HG03103 (cell line): ENCODE results near the gene KCNJ18.
"Not testable (repeated sequence)": the region's sequence is repeated elsewhere in the genome, so short reads cannot be mapped to it uniquely, and the experiment has no call there.

Experiments used
- ATAC-seq: cut with Tn5 transposase; IDR thresholded peaks from one replicate; pipeline ENCODE4 v1.9.1; 2021; ENCODE audit warnings: low read depth; ENCODE audit not compliant: unreplicated experiment

KCNJ18 gene

GRCh38 chr17:21719511-21720226 lies 27.3 kb downstream of the KCNJ18 start:
- not testable (repeated sequence) for ATAC-seq

GRCh38 chr17:21720566-21720965 lies 28.2 kb downstream of the KCNJ18 start:
- not testable (repeated sequence) for ATAC-seq

- ATAC-seq = not testable (repeated sequence)
Observed at GRCh38 chr17:21722268-21722667, 29.9 kb downstream of the KCNJ18 start.

- not testable (repeated sequence) for ATAC-seq
Observed at GRCh38 chr17:21724216-21725006, 32.1 kb downstream of the KCNJ18 start.

- ATAC-seq = not testable (repeated sequence)
Observed at GRCh38 chr17:21731076-21731475, 38.8 kb downstream of the KCNJ18 start.

GRCh38 chr17:21733931-21734330 lies 41.6 kb downstream of the KCNJ18 start:
- ATAC-seq = not testable (repeated sequence)

GRCh38 chr17:21735814-21736213 lies 43.5 kb downstream of the KCNJ18 start:
- ATAC-seq = not testable (repeated sequence)

GRCh38 chr17:21737015-21737580 lies 44.8 kb downstream of the KCNJ18 start:
- ATAC-seq = not testable (repeated sequence)

GRCh38 chr17:21738241-21738640 lies 45.9 kb downstream of the KCNJ18 start:
- not testable (repeated sequence) for ATAC-seq

- ATAC-seq = not testable (repeated sequence)
Observed at GRCh38 chr17:21738877-21739474, 46.7 kb downstream of the KCNJ18 start.

- ATAC-seq = not testable (repeated sequence)
Observed at GRCh38 chr17:21739485-21739884, 47.2 kb downstream of the KCNJ18 start.

GRCh38 chr17:21740836-21741235 lies 48.5 kb downstream of the KCNJ18 start:
- ATAC-seq = not testable (repeated sequence)

- ATAC-seq = not testable (repeated sequence)
Observed at GRCh38 chr17:21741520-21741919, 49.2 kb downstream of the KCNJ18 start.

GRCh38 chr17:21742326-21742725 lies 50.0 kb downstream of the KCNJ18 start:
- ATAC-seq = no peak

GRCh38 chr17:21744151-21744550 lies 51.8 kb downstream of the KCNJ18 start:
- not testable (repeated sequence) for ATAC-seq

GRCh38 chr17:21744621-21745020 lies 52.3 kb downstream of the KCNJ18 start:
- not testable (repeated sequence) for ATAC-seq

- ATAC-seq = not testable (repeated sequence)
Observed at GRCh38 chr17:21745385-21746054, 53.2 kb downstream of the KCNJ18 start.

- ATAC-seq = not testable (repeated sequence)
Observed at GRCh38 chr17:21746415-21746814, 54.1 kb downstream of the KCNJ18 start.

GRCh38 chr17:21747195-21747915 lies 55.0 kb downstream of the KCNJ18 start:
- ATAC-seq = not testable (repeated sequence)

- ATAC-seq = not testable (repeated sequence)
Observed at GRCh38 chr17:21748686-21749085, 56.4 kb downstream of the KCNJ18 start.
